CD4-positive, alpha-beta T cell treated with Interleukin-10 for 1 hour (primary cell): ENCODE data around the gene LARGE1.

Experiments used
- DNase-seq: peaks from one replicate; pipeline ENCODE4 v3.0.0-alpha.2; 2020

LARGE1 gene

DNA sequence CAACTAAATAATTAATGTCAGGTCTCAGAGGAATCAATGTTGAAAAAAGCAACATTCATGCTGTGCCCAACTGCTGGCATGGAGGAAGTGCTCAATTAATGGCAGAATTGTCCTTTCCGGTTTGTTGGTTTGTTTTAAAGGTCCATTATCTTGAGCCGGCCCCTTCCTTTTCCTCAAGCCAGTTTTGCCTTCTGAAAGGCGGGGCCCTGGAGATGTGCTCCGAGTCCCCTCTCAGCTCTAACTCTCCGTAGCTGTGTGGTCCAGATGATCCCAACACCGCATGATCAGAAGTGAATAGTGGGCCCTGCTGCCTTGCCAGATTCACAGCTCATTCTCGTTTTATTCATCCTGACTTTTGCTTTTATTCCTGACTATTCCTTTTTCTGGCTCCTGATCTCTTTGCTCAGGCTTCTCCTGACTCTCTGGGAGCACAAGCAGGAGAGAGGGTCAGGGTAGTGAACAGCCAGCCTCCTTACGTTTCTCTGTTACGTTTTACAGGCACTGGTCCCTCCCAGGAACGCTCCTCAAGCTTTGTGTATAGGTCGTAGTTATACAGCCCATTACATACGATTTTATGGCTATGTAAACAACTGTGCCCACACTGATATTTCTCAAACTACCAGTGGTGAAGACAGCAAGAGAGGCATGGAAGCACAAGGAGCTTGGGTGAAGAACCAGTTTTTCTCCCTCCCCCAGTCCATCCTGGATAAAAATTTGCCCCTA, 265.9 kb downstream of the LARGE1 start:
- no peak for DNase-seq

DNA sequence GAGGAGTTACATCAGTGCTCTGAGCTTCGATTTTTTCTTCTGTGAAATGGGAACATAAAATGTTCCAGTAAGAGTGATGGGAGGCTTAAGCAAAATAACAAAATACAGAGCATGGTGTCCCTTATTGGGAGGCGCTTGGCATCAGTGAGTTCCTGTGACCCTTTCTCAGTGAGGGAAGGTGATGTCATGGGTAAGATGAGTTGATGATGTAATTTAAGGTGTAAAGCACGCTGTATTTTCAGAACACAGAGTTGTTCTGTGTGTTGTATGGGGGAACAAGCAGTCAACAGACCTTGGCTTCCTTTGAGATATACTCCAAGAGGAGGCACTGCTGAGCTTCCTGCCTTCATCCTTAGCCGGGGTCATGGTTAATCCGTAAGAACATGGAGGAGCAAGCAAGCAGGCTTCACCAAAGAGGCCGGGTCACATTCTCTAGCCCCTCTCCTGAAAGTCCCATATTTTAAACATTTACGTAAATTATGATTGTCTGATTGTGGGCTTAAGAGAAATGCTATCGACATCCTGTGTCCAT, 266.7 kb downstream of the LARGE1 start:
- DNase-seq: no peak

DNA sequence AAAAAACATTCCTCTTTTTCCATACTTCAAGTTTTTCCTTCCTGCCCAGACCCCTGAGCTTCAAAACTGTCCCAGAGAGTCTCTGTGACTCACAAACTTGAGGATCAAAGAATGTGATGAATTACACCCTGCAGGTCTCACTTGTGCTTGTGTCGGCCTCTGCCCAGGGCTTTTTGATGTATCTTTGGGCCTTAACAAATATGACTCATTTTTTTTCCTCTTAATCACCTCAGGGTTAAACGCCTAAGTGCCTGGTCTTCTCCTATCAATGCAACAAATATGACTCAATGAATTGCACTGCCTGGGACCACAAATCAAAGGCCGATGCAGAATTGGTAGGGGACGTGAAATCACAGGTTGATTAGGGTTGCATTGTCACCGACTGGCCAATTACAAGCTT, 267.7 kb downstream of the LARGE1 start:
- DNase-seq: no peak

DNA sequence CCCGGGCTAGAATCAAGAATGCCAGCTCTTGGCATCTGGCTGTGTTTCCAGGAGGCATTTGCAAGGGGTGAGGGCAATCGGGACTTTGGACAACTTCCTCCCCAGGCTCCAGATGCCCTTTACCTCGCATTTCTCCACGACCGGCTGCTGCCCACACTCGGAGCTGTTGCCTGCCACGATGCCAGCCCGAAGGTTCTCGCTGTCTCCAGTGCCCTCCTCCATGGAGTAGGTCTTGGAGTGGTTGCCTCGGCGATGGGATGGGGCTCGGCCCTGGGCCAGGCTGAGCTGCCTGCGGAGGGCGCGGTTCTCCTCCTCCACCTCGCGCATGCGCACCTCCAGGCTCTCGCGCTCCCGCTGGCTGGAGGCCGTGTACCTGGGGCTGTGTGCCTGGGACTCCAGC, 270.0 kb downstream of the LARGE1 start:
- DNase-seq: no peak

DNA sequence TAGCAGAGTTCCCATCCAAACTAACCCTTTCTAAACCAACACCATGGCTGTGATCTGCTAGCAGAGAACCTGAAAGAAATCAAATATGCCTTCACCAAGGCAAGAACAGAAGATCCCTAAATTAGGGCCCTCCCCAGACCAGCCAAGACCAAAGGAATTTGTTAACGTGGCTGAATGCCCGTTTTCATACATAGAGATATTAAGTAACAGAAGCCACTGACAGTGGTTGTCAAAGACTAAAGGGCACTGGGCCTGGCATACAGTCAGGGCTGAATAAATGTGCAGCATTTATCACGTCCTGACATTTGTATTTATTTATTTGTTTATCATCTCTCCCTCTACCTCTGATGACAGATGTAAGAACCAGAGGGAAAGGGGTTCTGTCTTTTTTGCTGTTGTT, 271.8 kb downstream of the LARGE1 start:
- no peak for DNase-seq

DNA sequence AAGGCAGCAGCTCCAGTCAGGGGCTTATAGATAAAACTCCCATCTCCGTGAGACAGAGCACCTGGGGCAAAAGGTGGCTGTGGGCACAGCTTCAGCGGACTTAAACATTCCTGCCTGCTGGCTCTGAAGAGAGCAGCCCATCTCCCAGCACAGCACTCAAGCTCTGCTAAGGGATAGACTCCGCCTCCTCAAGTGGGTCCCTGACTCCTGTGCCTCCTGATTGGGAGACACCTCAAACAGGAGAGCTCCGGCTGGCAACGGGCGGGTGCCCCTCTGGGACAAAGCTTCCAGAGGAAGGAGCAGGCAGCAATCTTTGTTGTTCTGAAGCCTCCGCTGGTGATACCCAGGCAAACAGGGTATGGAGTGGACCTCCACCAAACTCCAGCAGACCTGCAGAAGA, 279.4 kb downstream of the LARGE1 start:
- DNase-seq: no peak

DNA sequence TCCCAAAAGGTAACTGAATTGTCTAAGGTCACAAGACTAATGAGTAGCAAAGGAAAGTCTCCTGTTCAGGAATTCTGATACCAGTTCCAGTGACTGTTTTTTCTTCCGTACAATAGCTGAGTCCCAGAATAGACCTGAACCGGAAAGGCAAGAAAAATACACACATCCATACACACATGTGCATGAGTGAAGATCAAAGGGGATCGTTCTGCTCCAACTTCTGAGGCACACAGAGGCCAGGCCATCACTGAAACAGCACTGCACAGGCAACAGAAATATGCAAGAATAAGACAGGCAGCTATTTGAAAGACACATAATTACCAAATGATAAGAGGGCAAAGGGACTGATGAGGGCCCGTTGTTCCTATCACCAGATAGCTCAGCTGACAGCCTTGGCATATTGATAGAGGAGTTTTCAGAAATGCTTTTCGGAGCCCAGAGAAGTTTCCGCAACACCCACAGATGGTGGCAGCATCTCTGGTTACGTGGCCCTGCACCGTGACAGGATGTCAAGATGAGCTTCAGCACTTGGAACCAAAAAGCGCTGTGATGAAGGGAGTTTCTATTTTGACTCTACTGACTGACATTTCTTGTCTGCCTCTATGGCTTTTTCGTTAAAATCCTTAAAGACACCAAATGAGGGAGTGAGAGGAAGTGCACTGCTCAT, 280.6 kb downstream of the LARGE1 start:
- DNase-seq: no peak

DNA sequence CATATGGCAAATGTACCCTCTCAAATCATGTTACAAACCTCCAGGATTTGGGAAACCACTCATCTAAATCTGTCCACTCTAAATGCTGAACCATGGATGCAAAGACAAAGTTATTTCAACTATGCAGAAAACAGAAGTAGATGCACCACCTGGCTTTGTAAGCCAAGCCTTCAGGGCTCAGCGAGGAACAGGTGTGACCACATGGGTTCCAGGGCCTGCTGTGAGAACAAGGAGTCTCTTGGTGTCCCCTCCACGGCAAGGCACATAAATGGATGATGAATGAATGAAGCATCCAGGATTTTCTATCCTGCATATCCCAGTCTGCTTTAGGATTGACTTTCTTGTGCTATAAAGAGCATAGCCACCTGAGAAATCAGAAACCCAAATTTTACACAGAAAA, 284.5 kb downstream of the LARGE1 start:
- no peak for DNase-seq

DNA sequence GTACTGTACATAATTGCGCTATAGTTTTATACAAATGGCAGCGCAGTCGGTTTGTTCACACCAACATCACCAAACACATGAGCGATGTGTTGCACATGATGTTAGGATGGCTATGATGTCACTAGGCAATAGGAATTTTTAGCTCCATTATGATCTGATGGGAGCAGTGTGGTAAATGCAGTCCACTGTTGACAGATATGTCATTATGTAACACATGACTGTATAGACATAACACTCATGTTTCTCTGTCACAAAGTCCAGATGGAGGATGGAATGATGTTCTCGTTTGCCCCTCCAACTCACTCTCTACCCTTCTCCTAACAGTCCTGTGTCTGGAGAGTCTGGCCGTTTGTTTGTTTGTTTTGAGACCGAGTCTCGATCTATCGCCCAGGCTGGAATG, 288.5 kb downstream of the LARGE1 start:
- DNase-seq: no peak

DNA sequence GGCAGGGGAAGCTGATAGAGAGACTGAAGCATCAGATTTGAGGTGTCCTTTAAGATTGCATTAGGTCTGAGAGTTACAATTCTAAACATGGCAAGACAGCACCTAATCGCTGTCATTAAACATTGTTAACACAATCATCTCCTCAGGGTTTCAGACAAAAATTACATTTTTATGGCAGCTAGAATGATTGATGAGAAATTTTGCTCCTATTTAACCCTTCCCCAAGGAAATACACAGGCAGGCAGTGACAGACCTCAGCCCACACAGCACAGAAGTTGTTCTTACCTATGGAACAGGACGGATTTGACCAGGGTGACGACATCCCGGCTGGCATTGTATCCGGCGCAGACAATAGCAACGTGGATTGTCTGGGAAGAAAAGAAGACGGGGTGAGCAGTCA, 294.3 kb downstream of the LARGE1 start:
- no peak for DNase-seq

DNA sequence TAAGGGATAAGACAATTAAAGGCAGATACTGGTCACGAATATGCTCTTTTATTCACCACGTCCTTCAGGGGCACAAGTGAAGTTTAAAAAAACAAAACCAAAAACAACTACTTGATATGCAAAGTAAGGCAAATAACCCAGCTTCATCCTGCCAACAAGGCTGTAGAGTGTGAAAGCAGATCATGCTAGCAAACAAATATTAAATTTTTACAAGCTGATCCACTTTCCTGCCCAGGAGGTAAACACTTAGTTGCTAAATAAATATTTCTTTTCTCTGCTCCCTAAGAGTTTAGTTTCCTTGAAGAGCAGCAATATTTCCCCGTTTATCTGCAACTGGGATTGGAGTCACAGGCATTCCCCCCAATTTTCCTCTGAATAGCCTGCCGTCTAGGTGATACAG, 300.2 kb downstream of the LARGE1 start:
- DNase-seq: no peak

DNA sequence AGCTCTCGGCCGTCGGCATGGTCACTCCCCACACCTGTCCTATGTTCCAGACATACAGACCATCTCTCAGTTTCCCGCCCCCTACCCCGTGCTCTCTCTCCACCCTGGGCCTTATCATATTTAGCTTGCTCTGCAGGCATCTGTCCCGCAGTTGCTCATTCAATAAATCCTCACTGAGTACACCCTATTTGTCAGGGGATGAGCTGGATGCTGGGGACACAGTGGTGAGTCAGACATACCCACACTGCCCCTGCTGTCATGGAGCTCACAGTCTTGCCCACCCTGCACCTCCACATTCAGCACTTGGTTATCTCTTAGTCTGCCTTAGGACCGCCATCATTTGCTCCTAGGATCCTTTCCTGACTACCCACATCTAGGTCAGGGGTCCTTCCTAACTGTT, 313.8 kb downstream of the LARGE1 start:
- DNase-seq: no peak

DNA sequence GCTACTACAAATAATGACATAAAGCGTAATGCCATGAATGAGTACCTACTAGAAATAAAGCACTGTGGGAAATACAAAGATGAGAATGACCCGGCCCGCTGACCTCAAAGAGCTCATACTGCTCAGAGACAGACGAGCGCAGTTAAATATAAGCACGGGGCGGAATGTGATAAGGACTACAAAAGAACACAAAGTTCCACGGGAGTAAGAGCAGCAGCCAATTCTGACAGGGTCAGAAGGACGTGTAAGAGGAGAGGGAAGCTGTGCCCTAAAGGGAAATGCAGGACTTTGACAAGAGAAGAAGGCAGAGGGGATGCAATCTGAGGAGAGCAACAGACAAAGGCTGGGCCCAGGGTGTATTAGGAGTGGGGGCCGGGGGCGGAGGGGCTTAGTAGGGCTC, 314.6 kb downstream of the LARGE1 start:
- no peak for DNase-seq

DNA sequence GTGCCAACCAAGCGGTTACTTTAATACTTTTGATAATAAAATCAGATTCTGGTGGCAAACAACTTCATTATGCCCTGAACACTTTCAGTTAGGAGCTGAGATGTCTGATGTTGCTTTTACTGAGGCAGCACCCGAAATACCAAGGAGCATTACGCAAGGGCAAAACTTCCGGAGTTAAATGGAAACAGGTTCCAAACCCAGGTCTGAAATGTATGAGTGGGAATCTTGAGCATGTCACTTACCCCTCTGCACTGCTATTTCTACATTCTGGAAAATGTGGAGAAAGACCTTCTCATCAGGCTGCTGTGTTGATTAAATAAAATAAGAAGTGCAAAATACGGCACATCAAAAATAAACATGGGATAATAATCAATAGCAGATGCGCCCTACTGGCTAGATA, 315.1 kb downstream of the LARGE1 start:
- DNase-seq: no peak

DNA sequence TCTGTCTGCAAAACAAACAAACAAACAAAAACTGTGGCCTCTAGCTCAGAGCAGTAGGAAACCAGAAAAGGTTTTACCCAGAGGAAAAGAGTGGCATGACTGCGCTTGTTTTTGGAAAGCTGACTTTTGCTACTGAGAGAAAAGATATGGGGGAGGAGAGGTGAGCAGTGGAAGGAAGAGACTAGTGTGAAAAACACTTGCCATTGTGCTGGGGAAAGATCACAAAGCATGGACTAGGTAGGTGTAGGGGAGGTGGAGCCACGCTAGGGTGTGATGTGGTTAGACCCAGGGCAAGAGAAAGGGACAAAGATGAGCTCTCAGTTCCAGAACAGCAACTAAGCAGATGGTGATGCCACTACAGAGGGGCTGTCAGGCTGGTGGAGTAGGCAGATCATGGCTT, 319.2 kb downstream of the LARGE1 start:
- no peak for DNase-seq

DNA sequence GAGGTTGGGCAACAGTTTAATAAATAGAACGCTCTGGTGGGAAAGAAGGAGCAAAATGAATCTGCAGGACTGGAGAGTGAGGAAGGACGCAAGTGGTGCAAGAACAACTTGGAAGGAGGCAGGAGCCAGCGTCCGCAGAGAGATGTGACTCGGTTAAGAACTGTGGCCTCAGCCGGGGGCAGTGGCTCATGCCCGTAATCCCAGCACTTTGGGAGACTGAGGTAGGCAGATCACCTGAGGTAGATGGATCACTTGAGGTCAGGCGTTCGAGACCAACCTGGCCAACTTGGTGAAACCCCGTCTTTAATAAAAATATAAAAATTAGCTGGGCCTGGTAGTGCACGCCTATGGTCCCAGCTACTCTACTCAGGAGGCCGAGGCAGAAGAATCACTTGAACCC, 319.7 kb downstream of the LARGE1 start:
- DNase-seq: no peak

DNA sequence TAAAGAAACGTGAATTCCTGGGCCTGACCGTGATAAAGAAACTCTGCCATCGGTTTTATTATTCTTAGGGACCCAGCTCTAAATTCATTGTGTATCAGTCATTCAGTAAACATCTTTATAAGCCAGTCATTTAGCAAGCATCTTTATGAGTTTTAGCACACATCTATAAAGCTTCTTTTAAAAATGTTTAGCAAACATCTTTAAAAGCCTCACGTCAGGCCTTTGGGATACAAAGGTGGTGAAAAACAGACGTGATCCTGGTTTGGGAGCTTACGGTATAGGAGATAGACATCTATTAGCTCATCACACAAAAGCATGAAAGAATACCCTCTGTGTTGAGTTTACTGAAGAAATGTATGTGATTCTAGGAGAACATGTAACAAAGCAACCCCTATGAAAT, 320.2 kb downstream of the LARGE1 start:
- no peak for DNase-seq

DNA sequence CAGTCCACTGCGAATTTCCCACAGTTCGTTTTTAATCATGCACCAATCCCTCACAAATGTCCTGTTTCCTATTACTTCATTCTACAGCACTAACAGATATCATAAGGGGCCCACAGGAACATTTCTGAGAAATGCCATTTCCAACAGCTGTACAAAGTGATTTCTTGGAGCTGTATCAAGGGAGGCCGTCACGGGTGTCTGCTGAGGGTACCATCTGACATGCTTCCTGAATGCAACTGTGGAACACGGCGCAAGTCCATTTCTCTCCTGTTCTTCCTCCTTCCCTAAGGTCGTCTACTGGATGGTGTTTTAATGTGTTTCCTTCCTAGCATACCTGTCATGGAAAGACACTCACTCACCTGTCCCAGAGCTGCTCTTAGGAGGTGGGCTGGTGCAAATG, 320.7 kb downstream of the LARGE1 start:
- DNase-seq: no peak

DNA sequence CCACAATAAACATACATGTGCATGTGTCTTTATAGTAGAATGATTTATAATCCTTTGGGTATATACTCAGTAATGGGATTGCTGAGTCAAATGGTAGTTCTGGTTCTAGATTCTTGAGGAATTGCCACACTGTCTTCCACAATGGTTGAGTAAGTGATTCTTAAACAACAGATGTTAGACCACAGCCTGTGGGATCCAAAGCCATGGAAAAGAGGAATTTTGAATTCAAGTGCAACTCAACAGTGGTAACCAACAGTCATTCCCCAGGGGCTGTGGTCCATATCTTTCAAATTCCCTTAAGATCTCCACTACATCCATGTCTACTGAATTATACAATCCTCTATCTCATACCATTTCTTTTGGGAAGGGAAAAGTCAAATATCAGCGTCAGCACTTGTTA, 321.5 kb downstream of the LARGE1 start:
- no peak for DNase-seq

DNA sequence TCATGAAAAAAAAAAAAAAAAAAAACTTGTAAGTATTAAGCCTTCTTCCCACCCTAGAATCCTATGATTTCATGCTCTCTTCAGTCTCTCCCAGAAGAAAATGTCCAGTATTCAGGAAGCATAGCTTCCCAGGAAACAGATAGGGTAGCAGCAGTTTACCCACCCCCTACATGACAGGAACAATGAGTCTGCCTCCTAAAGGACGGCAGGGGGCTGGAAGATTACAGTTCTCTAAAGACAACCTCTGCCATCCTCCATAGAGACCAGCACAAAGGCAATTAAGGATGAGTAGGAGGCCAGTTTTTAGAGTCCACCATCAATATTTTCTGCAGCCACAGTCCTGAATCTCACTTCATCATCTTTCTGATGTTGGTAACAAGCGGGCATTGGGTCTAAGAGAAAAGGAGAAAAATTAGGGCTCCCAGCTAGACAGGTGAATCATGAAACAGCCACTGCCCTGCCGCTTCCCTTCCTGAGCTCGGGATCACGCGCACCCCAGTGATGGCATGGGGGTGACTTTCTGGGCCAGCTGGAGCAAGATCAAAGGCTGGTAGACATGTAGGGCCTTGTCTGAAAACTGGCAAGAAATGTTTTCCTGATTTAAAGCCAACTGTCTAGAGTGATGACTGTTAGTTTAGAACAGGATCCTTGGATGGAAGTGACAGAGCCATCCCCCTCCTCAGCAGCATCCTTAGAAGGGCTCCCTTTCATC, 322.8 kb downstream of the LARGE1 start:
- DNase-seq: no peak

DNA sequence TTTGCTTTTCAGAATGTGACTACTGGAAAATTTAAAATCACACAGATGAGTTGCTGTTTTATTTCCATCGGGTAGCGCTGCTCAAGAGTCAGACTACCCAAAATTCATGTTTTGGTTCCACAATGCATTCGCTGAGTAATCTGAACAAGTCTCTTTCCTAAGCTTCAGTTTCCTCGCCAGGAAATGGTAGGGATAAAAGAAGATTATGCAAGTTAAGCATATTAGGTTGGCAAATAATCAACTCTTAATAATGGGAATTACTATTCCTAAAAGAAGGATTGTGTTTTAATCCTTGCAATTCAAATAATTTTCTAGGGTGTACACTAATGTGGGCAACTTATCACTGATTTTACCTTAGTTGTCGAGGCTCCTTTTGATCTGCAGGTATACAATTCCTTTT, 326.5 kb downstream of the LARGE1 start:
- DNase-seq: no peak

DNA sequence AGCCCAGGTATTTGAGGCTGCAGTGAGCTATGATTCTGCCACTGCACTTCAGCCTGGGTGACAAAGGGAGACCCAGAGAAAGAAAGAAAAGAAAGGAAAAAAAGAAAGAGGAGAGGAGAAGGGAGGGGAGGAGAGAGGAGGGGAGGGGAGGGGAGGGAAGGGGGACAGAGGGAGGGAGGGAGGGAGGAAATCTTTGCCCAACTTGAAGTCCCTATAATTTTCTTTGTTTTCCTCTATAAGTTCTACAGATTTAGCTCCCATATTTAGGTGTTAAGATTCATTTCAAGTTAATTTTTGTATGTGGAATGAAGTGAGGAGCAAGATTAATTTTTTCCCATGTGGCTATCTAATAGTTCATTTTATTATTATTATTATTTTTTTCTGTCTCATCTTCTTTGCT, 328.3 kb downstream of the LARGE1 start:
- DNase-seq: no peak

DNA sequence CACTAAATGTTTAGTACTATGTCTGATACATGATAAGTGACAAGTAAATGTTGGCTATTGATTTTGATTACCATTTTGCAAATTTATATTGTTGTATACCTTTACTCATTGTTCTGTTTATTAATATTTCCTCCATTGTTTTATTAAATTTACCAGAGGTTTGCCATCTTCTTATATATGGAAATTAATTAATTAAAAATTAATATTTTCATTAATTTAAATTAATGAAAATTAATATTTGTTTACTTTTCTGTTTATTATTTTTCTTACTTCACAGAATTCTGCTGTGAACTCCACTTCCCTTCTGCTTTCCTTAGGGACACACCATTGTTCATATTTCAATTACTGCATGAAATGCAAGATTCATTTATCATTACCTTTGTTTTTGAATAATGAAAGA, 331.0 kb downstream of the LARGE1 start:
- no peak for DNase-seq

DNA sequence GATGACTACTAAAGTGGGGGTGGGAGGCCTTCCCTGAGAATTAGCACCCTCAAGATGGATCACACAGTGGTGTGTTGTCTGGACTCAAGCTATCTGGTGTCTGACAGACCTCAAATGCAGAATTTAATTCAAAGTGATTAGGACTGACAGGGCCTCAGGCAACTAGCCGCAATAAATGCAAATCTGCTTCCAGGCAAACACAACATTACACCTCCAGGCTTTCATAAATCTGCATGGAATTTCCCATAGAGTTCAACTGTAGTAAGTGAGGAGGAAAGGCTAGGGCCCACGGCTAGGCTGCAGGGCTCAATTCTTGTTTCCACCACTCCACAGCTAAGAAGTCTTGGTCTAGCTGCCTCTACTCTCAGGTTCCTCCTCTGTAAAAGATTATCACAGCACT, 331.4 kb downstream of the LARGE1 start:
- DNase-seq: no peak
